ENCODE measurements around the gene KRTAP4-2.
"Not testable (repeated sequence)": the region's sequence is repeated elsewhere in the genome, so short reads cannot be mapped to it uniquely, and the experiment has no call there.

The KRTAP4-2 gene

GRCh38 chr17:41177727-41178271, at the start of gene KRTAP4-2:
KRTAP4-2 (minus strand) TSS chr17:41178221; CDS start chr17:41178164, 57 bp downstream.
- DNase-seq: no peak

GRCh38 chr17:41226598-41227095, 48.6 kb upstream of the KRTAP4-2 start, which contains the start of gene KRTAP9-2:
KRTAP9-2 (plus strand) TSS chr17:41226648; CDS start chr17:41226655, 7 bp downstream.
- DNase-seq: not testable (repeated sequence)

GRCh38 chr17:41226051-41226450, 48.0 kb upstream of the KRTAP4-2 start:
- no peak for DNase-seq

GRCh38 chr17:41223821-41224220, 45.8 kb upstream of the KRTAP4-2 start:
- no peak for DNase-seq

- DNase-seq: no peak
Observed at GRCh38 chr17:41215681-41216080, 37.7 kb upstream of the KRTAP4-2 start.

GRCh38 chr17:41212524-41213169, 34.6 kb upstream of the KRTAP4-2 start:
- DNase-seq: no peak

- no peak for DNase-seq
Observed at GRCh38 chr17:41211845-41212466, 33.9 kb upstream of the KRTAP4-2 start.

- DNase-seq: no peak
Observed at GRCh38 chr17:41199421-41200078, 21.5 kb upstream of the KRTAP4-2 start.

GRCh38 chr17:41196068-41196467, 18.0 kb upstream of the KRTAP4-2 start:
- DNase-seq: no peak

GRCh38 chr17:41190328-41190727, 12.3 kb upstream of the KRTAP4-2 start:
- DNase-seq: no peak

GRCh38 chr17:41189837-41190318, 11.9 kb upstream of the KRTAP4-2 start, which contains the start of gene KRTAP9-1:
KRTAP9-1 (plus strand) TSS chr17:41189887; CDS start chr17:41189887, 0 bp downstream.
- not testable (repeated sequence) for DNase-seq

GRCh38 chr17:41186872-41187271, 8.9 kb upstream of the KRTAP4-2 start:
- DNase-seq: no peak

- DNase-seq: no peak
Observed at GRCh38 chr17:41185001-41185400, 7.0 kb upstream of the KRTAP4-2 start.

GRCh38 chr17:41184480-41184961, 6.5 kb upstream of the KRTAP4-2 start, which contains the start of gene KRTAP4-1:
KRTAP4-1 (minus strand) TSS chr17:41184911; CDS start chr17:41184854, 57 bp downstream.
- DNase-seq: no peak

- no peak for DNase-seq
Observed at GRCh38 chr17:41178843-41179616, 1.0 kb upstream of the KRTAP4-2 start.

- DNase-seq: no peak
Observed at GRCh38 chr17:41178341-41178740, 320 bp upstream of the KRTAP4-2 start.

- no peak for DNase-seq
Observed at GRCh38 chr17:41176744-41177387, 1.2 kb downstream of the KRTAP4-2 start.

GRCh38 chr17:41171886-41172285, 6.1 kb downstream of the KRTAP4-2 start:
- DNase-seq: no peak

GRCh38 chr17:41168121-41168520, 9.9 kb downstream of the KRTAP4-2 start, which contains the start of gene KRTAP4-3:
KRTAP4-3 (minus strand) TSS chr17:41168221; CDS start chr17:41168172, 49 bp downstream.
- no peak for DNase-seq

- DNase-seq: no peak
Observed at GRCh38 chr17:41167561-41167960, 10.5 kb downstream of the KRTAP4-2 start.

GRCh38 chr17:41163828-41164227, 14.2 kb downstream of the KRTAP4-2 start:
- no peak for DNase-seq

Data from stimulated activated CD8-positive, alpha-beta memory T cell treated with anti-CD3 and anti-CD28 coated beads, Interleukin-4, amount 100 ng/mL, for 48 hours (primary cell).